CD4-positive, alpha-beta T cell treated with Interleukin-2 at 100 ng/mL for 4 hours (primary cell): ENCODE results near the gene TANGO6.

Source experiments
- DNase-seq: peaks from one replicate; pipeline ENCODE4 v3.0.0-alpha.2; 2020; ENCODE audit warnings: low spot score

TANGO6 gene

DNA sequence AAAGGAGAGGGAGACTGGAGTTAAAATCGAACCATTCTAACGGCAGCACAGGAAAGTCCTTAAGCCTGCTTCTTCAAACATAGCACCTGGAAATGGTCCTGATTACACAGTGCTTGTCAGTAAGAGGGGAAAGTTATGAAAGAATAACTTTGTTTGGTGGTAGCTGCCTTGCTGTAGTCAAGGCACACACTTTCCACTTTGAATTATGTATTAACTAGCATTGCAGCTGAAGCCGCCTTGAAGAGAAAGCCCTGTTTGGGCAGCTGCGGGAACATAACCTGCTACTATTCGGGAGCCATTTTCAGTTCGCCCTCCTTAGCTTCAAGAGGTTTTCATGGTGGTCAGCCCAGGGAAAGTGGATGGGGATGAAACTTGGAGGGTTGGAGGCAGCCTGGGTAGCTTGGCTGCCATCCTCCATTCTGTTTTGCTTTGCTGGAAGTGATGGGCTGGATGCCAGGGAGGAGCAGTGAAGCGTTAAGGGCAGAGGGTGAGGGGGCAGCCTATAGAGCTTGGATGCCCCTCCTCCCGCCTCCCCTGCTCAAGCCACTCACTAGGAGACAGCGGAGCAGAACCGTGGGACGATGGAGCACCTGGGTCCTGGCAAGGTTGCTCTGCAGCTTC lies 256.9 kb downstream of the TANGO6 start:
- DNase-seq = no peak

- DNase-seq = no peak
These were observed 262.4 kb downstream of the TANGO6 start, which contains the start of gene HAS3 for GRCh38 chr16:69105501-69106361. Gene HAS3 (plus strand): TSS chr16:69105653. CDS start chr16:69109396, 3,743 bp downstream.

DNA sequence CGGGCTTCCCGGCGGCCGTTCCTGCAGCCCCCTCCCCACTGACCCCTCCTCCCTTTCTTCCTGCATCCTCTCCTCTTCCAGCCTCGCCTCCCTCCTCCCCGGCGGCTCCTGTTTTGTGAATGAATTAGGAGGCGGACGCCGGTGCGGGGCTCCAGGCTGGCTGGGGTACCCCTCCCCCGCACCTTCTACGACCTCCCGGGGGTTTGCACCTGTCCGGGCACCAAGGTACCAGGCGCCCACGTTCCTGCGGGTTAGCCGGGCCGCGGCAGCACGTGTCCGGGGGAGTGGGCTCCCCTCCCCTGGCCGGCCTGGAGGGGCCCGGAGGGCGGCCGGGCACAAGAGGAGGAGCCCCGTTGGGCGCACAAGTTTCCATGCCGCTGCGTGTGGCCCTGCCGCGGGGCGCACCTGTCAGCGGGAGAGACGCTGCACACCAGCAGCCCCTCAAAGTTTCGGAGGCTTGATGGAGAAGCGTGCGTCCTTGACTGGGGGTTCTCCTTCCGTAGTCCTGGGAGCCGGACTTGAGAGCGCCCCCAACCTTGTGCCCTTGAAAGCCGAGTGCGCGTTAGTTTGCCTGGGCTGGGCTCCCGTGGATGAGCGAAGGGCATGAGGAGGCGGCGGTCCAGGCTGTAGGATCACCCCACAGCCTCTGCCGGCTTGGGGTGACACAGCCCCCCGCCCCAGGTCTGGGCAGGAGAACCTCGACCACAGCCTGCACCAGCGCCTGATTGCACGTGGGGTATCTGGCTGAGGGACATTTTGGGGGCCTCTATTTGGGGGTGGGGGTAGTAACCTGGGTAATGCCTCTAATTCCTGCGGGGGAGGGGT lies 263.4 kb downstream of the TANGO6 start:
- DNase-seq = no peak

- no peak for DNase-seq
These were observed 264.1 kb downstream of the TANGO6 start for GRCh38 chr16:69107316-69107962.

- no peak for DNase-seq
These were observed 265.0 kb downstream of the TANGO6 start for GRCh38 chr16:69108064-69108904.

DNA sequence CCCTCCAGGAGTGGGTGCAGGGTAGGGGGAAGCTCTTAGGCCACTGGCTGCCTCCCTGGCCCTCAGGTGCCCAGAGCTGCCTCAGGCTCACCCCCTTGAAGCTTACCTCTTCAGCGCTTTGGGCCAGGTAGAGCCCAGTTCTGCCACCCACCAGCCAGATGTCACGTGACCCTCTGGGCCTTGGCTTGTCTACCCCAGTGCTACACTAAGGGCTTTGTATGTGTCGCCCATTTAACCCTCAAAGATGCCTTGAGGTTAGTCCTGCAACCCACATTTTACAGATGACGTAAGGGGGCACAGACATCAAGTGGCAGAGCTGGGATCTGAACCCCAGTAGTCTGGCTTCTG lies 265.5 kb downstream of the TANGO6 start:
- no peak for DNase-seq

- DNase-seq = no peak
These were observed 266.3 kb downstream of the TANGO6 start for GRCh38 chr16:69109486-69110270.

GRCh38 chr16:69110406-69110805 lies 267.1 kb downstream of the TANGO6 start:
- DNase-seq = no peak

- DNase-seq = no peak
These were observed 268.0 kb downstream of the TANGO6 start for GRCh38 chr16:69111216-69111875.

DNA sequence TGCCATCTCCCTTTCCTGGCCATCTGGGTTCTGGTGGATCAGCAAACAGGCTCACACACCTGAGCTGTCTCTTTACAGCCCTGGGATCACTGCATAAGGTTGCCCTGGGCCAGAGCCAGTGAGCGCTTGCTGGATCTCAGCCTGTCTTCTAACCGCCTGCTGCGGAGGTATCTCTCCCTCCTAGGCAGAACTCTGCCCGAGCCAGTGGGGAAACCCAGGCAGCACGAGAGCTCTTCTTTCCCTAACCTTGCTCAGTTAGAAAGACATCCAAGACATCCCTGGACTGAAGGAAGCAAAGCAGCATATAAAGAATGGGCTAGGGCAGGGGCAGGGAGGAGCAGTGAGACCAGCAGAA lies 268.5 kb downstream of the TANGO6 start:
- DNase-seq = no peak

DNA sequence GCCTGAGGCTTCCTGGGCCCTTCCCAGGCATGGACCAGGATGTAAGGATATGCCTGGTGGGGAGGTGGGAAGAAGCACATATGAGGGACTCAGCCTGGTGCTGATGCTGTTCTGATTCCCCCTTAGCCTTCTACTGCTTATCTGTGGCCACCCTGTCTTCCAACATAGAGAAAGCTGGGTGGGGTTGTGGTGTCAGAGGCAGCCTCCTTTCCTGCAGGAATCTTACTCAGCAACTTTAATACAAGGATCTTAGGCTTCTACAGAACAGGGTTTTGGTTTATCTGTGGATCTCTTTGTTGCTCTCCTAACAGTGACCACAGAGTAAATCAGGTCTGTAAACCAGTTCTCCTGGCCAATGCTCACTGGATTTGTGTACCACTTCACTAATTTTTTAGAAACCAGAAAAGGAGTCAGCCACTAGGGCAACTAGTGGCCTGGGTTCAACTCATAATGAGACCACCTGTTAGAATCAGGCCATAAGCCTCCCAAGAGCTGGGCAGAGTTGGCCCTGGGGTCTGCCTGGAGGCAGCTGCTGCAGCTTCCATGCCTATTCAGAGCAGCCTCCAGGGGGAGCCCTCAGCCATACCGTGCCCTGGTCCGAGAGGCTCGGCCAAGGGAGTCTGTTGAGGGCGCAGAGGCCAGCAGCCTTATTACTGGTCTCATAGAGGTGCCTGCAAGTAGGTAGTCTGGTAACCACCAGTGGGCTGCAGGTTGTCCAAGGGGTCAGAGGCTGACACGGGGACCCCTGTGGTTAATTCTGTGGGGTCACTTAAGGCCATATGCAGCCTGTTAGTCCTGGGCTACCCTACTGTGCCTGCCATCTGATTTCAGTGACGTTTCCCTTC lies 269.2 kb downstream of the TANGO6 start:
- DNase-seq = peak; percentile 34

DNA sequence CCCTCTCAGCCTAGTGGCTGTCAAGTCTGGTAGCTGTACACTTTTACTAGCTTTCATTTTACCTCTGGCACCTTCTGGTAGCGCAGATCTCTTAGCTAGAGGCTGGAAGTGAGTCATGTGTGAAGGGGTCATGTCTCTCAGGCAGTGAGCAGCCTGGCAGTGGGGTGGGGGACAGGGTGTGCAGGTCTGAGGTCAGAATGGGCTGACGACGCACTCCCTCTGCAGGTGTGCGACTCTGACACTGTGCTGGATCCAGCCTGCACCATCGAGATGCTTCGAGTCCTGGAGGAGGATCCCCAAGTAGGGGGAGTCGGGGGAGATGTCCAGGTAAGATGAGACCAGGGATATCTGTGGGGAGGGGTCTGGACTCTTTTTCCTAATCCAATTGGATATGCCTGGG lies 269.9 kb downstream of the TANGO6 start:
- DNase-seq = no peak

DNA sequence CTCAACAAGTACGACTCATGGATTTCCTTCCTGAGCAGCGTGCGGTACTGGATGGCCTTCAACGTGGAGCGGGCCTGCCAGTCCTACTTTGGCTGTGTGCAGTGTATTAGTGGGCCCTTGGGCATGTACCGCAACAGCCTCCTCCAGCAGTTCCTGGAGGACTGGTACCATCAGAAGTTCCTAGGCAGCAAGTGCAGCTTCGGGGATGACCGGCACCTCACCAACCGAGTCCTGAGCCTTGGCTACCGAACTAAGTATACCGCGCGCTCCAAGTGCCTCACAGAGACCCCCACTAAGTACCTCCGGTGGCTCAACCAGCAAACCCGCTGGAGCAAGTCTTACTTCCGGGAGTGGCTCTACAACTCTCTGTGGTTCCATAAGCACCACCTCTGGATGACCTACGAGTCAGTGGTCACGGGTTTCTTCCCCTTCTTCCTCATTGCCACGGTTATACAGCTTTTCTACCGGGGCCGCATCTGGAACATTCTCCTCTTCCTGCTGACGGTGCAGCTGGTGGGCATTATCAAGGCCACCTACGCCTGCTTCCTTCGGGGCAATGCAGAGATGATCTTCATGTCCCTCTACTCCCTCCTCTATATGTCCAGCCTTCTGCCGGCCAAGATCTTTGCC lies 271.1 kb downstream of the TANGO6 start:
- DNase-seq = no peak

DNA sequence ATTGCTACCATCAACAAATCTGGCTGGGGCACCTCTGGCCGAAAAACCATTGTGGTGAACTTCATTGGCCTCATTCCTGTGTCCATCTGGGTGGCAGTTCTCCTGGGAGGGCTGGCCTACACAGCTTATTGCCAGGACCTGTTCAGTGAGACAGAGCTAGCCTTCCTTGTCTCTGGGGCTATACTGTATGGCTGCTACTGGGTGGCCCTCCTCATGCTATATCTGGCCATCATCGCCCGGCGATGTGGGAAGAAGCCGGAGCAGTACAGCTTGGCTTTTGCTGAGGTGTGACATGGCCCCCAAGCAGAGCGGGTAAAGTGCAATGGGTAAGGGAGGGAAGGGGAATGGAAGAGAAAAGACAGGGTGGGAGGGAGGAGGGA lies 271.6 kb downstream of the TANGO6 start:
- DNase-seq = no peak

GRCh38 chr16:69115361-69115760 lies 272.0 kb downstream of the TANGO6 start:
- DNase-seq = no peak

DNA sequence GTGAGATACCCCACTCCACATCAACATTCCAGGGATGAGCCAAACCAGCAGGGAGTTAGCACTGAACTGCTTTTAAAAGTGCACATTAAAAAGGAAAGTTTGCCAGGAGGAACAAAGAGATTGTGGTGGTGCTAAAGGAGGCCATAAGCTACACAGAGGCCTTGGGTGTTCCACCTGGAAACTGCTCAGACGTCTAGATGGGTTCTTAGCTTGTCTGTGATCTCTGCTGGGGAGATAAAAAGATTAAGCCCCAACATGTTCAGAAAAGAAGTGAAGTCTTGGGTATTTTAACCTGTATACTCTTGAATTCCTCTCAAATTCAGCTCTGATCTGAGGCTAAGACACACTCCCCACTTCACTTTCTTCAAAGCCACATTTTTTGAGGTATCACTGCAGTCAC lies 272.5 kb downstream of the TANGO6 start:
- DNase-seq = no peak

DNA sequence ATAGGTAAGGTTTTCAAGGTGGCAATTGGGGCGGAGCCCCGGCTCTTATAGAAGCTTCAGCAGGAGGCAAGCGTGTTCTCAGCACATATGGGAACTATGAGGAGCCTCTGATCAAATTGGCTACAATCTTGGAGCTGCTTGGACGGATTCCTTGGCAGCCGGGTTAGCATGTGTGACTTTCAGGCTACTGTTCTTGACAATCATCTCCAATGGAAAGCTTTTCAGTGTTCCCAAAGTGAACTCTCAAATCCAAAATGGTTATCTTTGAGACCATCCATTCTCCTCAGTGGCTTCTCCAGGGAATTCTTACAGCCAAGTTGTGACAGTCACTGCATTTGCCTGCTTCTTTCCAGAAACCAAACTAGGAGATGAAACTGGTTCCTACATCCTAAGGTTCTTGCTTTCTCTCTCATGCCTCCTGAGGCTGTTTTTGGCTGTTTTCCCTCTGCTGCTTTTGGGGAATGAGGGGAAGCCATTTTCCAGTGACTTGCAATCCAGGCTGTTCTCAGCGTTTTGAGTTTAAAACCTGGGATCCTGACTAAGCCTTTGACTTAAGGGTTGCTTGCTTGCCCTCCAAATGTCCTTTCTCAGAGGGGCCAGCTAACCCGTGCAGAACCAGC lies 273.0 kb downstream of the TANGO6 start:
- DNase-seq = no peak

- no peak for DNase-seq
These were observed 273.6 kb downstream of the TANGO6 start for GRCh38 chr16:69116906-69117305.
